GM18526 (cell line): Measurements from ENCODE around the gene ACTR3C.

Experiments
- POLR2A ChIP-seq: IDR thresholded peaks from 3 replicates; pipeline ENCODE4 v1.6.1; 2011; ENCODE audit not compliant: insufficient read length; ENCODE audit errors: extremely low read depth

ACTR3C gene

DNA sequence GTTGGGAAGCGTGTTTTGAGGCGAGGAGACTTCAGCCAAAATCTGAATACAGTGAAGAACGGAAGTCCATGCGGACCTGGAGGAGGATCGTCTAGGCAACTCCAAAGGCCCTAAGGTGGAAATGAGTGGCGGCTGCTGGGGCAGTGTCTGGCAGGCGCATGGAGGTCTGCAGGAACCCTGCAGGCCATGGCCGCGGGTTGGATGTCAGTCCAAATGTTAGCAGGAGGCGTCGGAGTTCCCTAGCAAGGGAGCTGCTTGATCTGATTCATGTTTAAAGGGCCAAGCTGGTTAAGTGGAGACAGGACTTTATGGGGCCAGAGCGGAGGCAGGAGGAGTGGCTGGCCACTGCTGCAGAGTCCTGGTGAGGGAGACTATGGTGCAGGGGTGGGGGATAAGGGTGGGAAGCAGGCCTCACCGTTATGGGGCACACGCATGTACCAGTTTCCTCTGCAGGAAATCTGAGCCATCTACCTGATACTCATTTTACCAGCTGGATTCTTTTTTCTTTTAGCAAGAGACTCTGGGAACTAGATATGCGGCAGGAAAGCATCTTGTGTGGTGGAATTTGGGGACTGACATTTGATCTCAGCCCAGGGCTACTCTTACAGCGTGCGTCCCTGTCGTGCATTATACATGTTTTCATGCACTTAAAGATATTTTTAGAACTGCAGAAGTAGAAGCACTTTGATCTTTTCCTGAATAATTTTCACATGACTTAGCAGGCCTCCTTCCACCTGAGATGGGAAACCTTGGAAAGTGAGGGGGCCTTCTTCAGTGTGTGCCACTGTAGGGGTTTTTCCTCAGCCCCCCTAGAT is 38.7 kb upstream of the ACTR3C start:
- TF ChIP-seq POLR2A = no peak

DNA sequence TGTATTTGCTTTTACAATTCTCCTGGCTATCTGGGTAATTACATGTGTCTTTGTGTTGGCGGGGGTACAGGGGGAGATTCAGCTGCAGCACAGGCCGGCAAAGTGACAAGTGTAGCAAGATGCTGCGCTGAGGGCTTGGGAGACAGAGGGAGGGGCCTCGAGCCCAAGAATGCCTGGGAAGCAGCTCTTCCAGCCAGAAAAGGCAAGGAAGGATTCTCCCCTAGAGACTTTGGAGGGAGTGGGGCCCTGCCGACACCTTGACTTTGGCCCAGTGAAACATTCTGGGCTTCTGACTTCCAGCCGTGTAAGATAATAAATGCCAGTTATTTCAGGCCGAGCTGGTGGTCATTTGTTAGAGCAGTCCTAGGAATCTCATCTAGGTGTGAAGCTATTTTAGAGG is 38.1 kb upstream of the ACTR3C start:
- no peak for TF ChIP-seq POLR2A

DNA sequence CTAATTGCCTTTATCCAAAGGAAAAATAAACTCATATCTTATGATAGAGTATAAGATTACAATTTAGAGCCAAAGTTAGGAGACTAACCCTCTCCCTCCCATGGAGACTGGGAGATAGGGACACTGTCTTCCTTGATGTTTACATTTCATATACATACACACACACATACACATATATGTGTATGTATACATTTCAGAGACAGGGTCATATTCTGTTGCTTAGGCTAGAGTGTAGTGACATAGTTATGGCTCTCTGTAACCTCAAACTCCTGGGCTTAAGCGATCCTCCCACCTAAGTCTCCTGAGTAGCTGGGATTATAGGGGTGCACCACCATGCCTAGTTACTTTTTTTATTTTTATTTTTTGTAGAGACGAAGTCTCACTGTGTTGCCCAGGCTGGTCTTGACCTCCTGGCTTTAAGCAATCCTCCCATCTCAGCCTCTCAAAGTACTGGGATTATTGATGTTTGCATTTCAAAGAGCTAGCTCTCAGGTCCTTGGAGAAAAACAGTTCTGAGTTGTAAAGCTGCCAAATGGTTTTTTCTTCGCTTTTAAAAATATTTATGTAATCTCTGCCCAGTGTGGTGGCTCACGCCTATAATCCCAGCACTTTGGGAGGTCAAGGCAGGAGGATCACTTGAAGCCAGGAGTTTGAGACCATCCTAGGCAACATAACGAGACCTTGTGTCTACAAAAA is 37.2 kb upstream of the ACTR3C start:
- TF ChIP-seq POLR2A = no peak

DNA sequence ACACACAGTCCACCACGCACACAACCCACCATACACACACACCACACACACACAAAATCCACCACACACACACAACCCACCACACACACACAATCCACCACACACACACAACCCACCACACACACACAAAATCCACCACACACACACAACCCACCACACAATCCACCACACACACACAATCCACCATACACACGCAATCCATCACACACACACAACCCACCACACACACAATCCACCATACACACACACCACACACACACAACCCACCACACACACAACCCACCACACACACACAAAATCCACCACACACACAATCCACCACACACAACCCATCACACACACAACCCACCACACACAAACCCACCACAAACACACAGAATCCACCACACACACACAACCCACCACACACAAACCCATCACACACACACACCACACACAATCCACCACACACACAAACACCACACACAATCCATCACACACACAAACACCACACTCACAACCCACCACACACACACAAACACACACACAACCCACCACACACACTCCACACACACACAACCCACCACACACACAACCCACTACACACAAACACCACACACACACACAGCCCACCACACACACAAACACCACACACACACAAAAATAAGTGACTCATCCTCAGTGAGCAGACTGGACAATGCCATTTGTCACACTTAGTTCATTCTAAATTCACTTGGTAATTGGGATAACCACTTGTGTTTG is 36.4 kb upstream of the ACTR3C start:
- no peak for TF ChIP-seq POLR2A

DNA sequence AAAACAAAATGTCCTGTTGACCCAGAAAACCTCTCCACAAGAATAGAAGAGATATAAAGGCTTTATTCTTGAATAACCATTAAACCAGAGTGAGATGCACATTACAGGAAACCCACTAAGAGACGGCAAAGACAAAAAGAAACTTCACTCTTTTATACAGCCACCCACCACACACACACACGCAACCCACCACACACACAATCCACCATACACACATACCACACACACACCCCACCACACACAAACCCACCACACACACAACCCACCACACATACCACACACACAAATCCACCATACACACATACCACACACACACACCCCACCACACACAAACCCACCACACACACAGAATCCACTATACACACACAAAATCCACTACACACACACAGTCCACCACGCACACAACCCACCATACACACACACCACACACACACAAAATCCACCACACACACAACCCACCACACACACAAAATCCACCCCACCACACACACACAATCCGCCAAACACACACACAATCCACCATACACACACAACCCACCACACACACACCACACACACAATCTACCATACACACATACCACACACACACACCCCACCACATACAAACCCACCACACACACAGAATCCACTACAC is 35.8 kb upstream of the ACTR3C start:
- TF ChIP-seq POLR2A = no peak

DNA sequence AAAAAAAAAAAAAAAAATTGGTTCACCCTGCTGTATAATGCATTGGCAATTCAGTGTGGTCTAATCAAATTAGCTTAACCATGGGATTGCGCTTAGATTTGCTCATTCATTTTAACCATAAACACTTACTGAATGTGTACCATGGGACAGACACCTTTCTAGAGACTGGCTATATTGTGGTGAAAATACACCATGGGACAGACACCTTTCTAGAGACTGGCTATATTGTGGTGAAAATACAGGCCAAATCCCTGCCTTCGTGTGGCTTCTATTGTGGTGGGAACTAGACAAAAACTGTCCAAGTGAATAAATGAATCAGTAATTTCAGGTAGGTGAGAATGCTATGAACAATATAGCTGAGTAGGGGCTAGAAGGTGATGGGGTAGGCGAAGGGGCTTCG is 35.1 kb upstream of the ACTR3C start:
- TF ChIP-seq POLR2A = no peak

DNA sequence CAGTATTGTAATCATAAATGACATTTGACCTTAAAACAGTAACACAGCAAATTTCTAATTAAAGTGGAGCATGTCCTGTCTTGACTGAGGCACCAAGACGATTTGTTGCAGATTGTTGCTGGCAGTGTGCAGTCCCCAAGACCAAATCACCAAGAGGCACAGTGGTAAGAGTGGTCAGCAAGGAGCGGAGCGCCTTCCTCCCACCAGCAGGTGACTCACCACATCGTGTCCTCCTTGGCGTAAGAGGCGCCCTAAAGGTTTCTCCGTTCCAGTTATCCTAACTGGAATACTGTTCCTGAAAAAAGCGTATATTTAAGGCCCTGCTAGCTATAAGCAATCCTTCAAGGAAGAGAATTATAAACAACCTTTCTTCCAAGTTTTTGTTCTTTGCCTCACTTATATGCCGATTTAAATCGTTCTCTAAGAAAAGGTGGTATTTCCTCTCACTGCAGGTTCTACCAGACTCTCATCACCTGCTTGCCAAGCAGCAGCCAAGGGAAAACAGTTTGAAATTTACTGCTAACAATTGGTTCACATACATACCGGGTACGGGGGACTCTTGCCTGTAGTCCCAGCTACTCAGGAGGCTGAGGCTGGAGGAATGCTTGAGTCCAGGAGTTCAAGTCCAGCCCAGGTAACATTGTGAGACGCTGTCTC is 34.6 kb upstream of the ACTR3C start:
- TF ChIP-seq POLR2A = no peak

DNA sequence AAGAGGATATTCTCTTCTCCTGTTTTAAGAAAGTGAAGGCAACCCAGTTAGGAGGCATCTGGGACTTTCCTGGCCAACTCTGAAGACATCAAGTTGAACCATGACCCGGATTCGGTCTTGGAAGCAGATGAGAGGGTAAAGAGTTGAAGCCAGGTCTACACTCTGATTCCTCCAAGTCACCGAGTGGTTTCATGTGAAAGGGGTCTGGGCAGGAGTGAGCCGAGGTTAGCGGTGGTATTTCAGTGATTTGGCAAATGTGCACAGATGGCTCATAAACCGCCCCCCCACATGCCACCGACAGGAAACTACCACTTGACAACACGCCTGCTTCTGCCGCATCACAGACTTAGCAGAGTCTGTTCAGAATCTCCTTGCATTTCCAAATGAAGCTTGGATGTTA is 33.9 kb upstream of the ACTR3C start:
- TF ChIP-seq POLR2A = no peak

DNA sequence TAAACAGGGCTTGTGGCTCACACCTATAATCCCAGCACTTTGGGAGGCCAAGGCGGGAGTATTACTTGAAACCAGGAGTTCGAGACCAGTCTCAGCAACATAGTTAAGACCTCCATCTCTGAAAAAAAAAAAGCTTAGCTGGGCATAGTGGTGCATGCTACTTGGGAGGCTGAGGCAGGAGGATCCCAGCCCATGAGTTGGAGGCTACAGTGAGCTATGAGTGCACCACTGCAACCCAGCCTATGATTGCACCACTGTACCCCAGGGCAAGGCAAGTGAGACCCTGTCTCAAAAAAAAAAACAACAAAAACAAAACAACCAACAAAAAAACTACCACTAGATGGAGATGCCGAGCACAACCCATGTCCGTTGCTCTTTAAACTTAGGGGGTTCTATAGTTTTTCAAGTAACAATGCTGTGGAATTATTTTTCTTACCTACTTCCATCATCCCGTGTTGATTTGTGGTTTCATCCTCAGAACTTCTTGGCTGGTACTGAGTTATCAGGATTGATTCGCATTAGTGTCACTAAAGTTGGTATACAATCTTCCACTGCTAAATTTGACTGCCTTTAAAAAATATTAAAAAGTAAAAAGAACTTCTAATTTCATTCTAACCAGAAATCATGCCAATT is 33.0 kb upstream of the ACTR3C start:
- TF ChIP-seq POLR2A = no peak

DNA sequence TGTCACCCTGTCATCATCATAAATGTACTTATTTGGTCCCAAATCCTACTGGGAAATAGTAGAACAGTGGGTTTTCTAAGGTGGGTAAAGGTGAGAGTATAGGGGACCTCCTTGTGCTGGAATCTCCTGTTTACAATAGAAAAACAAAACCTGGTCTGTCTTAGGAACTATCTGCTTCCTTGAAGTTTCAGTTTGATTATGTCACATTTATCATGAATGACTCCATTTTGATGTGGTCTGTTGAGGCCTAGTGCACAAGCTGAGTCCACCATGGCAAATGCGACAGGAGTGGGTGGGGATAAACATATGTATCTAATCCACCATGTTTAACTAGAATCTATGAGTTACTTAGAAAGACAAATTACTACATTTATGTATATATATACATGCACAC is 32.3 kb upstream of the ACTR3C start:
- TF ChIP-seq POLR2A = no peak

DNA sequence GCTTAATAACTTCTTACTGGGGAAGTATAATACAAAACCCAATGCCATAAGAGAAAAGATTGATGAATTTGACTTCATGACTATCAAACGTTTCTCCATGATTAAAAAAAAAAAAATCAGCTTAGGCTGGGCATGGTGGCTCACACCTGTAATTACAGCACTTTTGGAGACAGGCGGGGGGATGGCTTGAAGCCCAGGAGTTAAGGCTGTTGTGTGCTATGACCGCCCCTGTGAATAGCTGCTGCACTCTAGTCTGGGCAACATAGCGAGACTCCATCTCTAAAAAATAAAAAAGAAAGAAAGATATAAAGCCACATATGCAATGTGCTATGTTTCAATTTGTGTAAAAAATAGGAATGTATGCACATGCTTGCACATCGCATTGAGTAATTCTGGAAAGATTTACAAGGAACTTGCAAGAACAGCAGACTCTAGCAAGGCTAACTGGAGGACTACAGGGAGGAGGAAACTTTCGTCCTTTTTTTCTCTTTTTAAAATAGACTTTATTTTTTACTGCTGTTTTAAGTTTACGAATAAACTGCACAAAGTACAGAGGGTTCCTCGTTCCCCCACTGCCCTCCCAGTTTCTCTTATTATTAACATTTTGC is 28.3 kb upstream of the ACTR3C start:
- TF ChIP-seq POLR2A = no peak

DNA sequence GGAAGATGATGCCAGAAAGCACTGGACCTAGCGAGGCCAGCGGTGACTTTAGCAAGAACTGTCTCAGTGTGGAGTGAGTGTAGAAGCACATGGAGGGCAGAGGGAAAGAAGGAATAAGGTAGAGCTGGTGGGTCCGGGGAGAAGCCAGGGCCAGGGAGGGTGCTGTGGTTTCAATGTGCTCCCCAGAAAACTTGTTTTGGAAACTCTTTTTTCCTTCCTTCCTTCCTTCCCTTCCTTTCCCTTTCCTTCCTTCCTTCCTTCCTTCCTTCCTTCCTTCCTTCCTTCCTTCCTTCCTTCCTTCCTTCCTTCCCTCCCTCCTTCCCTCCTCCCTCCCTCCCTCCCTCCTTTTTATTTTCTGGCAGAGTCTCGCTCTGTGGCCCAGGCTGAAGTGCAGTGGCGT is 23.6 kb upstream of the ACTR3C start:
- no peak for TF ChIP-seq POLR2A

DNA sequence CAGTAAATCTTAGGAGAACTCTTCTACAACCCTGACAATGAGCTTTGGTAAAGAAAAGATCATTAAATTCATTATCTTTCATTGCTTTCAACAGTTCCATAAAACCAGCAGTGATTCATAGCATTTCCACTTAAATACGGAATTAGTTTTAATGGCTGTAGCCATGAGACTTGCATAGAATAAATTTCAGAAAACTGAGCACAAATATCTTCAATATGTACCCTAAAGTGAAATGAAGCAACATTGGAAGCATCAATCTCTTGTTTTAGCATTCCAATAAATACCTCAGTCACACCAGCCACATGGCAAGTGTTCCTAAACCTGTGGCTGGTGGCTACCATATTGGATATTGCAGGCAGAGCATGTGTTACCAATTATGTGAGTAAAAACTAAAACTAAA is 21.7 kb upstream of the ACTR3C start:
- no peak for TF ChIP-seq POLR2A

DNA sequence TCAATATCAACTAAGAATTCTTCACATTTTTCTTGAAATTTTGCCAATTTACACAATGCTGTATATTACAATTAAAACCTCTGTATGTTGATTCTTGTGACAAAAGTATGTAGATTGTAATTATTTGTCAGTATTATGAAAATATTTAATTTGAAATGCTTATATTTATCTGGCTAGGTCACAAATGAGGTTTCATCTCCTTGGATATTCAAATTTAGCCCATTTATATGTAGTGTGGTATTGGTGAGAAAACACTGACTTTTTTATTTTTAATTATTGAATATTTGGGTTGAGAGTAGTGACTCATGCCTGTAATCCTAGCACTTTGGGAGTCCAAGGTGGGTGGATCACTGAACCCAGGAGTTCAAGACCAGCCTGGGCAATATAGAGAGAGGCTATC is 21.0 kb upstream of the ACTR3C start:
- TF ChIP-seq POLR2A = no peak
